ENCODE data around the gene DNAH17. TPM values are rescaled to one million over a fixed set of nuclear protein-coding genes. Genes with fewer than 3 reads are reported as not detected.

Gene DNAH17
- total and polyA plus RNA-seq, 2 of the 13 experiments (the other 11 are each of a cell fraction or from before 2014, with no cell fraction given): 0.86 to 1.6 TPM

DNA sequence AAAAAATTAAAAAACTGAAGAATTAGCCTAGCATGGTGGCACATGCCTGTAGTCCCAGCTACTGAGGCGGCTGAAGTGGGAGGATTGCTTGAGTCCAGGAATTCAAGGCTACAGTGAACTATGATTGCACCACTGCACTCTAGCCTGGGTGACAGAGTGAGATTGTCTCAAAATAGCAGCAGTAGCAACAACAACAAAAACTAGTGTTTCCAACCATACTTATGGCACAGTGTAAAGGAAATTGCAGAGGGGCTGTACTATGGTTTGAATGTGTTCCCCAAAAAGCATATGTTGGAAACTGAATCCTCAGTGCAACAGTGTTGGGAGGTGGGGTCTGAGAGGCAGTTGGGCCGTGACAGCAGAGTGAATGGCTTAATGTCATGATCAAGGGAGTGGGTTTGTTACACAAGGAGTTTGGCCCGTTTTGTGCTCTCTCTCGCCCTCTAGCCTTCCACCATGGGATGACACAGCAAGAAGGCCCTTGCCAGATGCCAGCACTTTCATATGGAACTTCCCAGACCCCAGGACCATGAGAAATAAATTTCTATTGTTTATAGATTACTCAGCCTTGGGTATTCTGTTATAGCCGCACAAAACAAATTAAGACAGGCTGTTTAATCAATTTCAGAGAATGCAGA, 128.7 kb downstream of the DNAH17 start (continued):
- TF ChIP-seq ISX (CRISPR knock-in tag; conservative IDR thresholded peaks at IDR 0.05) (no peak), NKX3-1 (CRISPR knock-in tag; IDR thresholded peaks at IDR 0.05) (no peak), HMG20A (CRISPR knock-in tag; IDR thresholded peaks at IDR 0.05; ENCODE audit: borderline replicate concordance) (no peak)

DNA sequence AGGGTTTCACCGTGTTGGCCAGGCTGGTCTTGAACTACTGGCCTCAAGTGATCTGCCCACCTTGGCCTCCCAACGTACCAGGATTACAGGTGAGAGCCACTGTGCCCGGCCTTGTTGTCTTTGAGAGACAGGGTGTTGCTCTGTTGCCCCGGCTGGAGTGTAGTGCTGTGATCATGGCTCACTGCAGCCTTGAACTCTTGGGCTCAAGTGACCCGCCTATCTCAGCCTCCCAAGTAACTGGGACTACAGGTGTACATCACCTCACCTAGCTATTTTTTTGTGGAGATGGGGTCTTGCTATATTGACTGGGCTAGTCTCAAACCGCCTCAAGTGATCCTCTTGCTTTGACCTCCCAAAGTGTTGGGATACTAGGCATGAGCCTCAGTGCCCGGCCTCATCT, 130.4 kb downstream of the DNAH17 start:
- POLR2A ChIA-PET: no interaction called here
- no peak for FAIRE-seq
- intact Hi-C loops (cut with micrococcal nuclease; ENCODE audit: unreplicated experiment): no loop called here

More for the DNA sequence above, 130.4 kb downstream of the DNAH17 start:
- Histone ChIP-seq H3K79me2 (ENCODE audit: insufficient read depth, low read length) (no peaks in the 10 kb centered on the region), H2AFZ (ENCODE audit: low read length) (no peak overlapping the region), H3K27ac (ENCODE audit: extremely low read length, insufficient read depth, low read length) (no peak overlapping the region), H3K4me3 (replicated peaks in 1 of 3; ENCODE audit: insufficient read depth in 1 of 3, low read depth in 2 of 3, low read length in 3 of 3) (no peak overlapping the region), H3K4me2 (ENCODE audit: low read depth, low read length) (no peak overlapping the region), H3K27me3 (ENCODE audit: control insufficient read depth in 1 of 2, insufficient read depth in 2 of 2, low read length in 2 of 2) (peaks cover 5 to 32% of the 10 kb centered on the region in 2 experiments), H3K9ac (ENCODE audit: insufficient read depth, low read depth, low read length) (no peak overlapping the region), H3K36me3 (replicated peaks in 1 of 2; ENCODE audit: control insufficient read depth in 1 of 2, insufficient read depth in 2 of 2, low read length in 2 of 2) (no peaks in the 10 kb centered on the region), H4K20me1 (ENCODE audit: insufficient read depth, low read length) (no peaks in the 10 kb centered on the region), H3K9me3 (ENCODE audit: low read length) (no peaks in the 10 kb centered on the region), H3K4me1 (ENCODE audit: insufficient read depth, low read length) (peaks cover 16% of the 10 kb centered on the region)
- 60% methylated on average over 7 of the region's 7 CpGs for WGBS (ENCODE audit: low lambda C conversion rate)
- TF ChIP-seq KLF9 (CRISPR knock-in tag; IDR thresholded peaks at IDR 0.05; ENCODE audit: low read depth) (no peak), ZNF121 (CRISPR knock-in tag; IDR thresholded peaks at IDR 0.05) (peak; percentile 67), HNF4A (CRISPR knock-in tag; IDR thresholded peaks at IDR 0.05) (0 out of 2 replicates have a peak, but pooled peaks have one; percentile 10), ZNF317 (CRISPR knock-in tag; IDR thresholded peaks at IDR 0.05) (no peak), ZNF460 (CRISPR knock-in tag; IDR thresholded peaks at IDR 0.05; ENCODE audit: borderline replicate concordance) (peak; percentile 69; the same call in 1 of the 2 replicates), NPAS2 (CRISPR knock-in tag; IDR thresholded peaks at IDR 0.05; ENCODE audit: borderline replicate concordance) (no peak), U2AF2 (IDR thresholded peaks at IDR 0.05; ENCODE audit: low read depth, low read length) (no peak)
- TF ChIP-seq, protein P1, sequence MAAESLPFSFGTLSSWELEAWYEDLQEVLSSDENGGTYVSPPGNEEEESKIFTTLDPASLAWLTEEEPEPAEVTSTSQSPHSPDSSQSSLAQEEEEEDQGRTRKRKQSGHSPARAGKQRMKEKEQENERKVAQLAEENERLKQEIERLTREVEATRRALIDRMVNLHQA (CRISPR knock-in tag; IDR thresholded peaks at IDR 0.05): no peak
- TF ChIP-seq, protein P2, sequence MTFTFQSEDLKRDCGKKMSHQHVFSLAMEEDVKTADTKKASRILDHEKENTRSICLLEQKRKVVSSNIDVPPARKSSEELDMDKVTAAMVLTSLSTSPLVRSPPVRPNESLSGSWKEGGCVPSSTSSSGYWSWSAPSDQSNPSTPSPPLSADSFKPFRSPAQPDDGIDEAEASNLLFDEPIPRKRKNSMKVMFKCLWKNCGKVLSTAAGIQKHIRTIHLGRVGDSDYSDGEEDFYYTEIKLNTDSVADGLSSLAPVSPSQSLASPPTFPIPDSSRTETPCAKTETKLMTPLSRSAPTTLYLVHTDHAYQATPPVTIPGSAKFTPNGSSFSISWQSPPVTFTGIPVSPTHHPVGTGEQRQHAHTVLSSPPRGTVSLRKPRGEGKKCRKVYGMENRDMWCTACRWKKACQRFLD (CRISPR knock-in tag; IDR thresholded peaks at IDR 0.05; ENCODE audit: borderline replicate concordance): no peak
- DNase-seq (ENCODE audit: low spot score) (no peak), ATAC-seq (no peak)
- in situ Hi-C loops (cut with HindIII; ENCODE audit: extremely low pct_ligation_motif_present, low pct_unique_long_range_greater_than_20kb): no loop called here
- BruUV-seq (replicated peaks): no TSS peak
- CTCF ChIA-PET (ENCODE audit: low intra/inter-chr PET ratio, low total read pairs): no interaction called here

All from HepG2 (cell line).